Suprapubic skin (tissue), 4 donors: ENCODE results near the gene TTC22. TPM values are rescaled to one million over a fixed set of nuclear protein-coding genes. Genes with fewer than 3 reads are reported as not detected.

Experiments used
- DNase-seq, 2 donors: peaks; one replicate each; pipeline ENCODE4 v3.0.0-alpha.2; 2019; ENCODE audit warnings: low spot score in 2 of 2
- H3K27ac ChIP-seq: fragments of 200-600 bp; sonication (generic); one replicate; pipeline ENCODE4 v1.5.1; 2019
- H3K27me3 ChIP-seq: fragments of 200-600 bp; sonication (generic); one replicate; pipeline ENCODE4 v1.5.1; 2019
- H3K36me3 ChIP-seq: fragments of 200-600 bp; sonication (generic); one replicate; pipeline ENCODE4 v1.5.1; 2019
- H3K4me1 ChIP-seq: fragments of 200-600 bp; sonication (generic); one replicate; pipeline ENCODE4 v1.5.1; 2019
- H3K4me3 ChIP-seq: fragments of 200-600 bp; sonication (generic); one replicate; pipeline ENCODE4 v1.5.1; 2019; ENCODE audit warnings: mild to moderate bottlenecking
- H3K9me3 ChIP-seq: fragments of 200-600 bp; sonication (generic); one replicate; pipeline ENCODE4 v1.5.1; 2019
- EP300 ChIP-seq: sonication (generic); formaldehyde crosslinking; IDR thresholded peaks from one replicate; pipeline ENCODE4 v1.6.1; 2017; ENCODE audit warnings: antibody characterized with exemption
- POLR2A ChIP-seq, 2 donors: fragments of 450-650 bp; IDR thresholded peaks; one replicate each; pipeline ENCODE4 v1.6.1; 2017; ENCODE audit warnings: antibody characterized with exemption in 2 of 2, mild to moderate bottlenecking in 2 of 2, moderate library complexity in 2 of 2
- POLR2AphosphoS5 ChIP-seq, 3 donors: sonication (generic); formaldehyde crosslinking; IDR thresholded peaks; one replicate each; pipeline ENCODE4 v1.6.1; 2017; ENCODE audit warnings: antibody characterized with exemption in 3 of 3
- WGBS: methylation state at CpG from one replicate; pipeline ENCODE4 v1.1.5; 2018; 5-methylcytosine and 5-hydroxymethylcytosine counted together
- total RNA-seq, 4 donors: library from RNA; depleted of rRNA; stranded (reverse); fragments of >200 nt; gene quantifications; one replicate each; pipeline ENCODE4 v1.1.0, GENCODE V29; 2016
- TF ChIP-seq, protein P1 (sequence below), 2 donors: fragments of 200-600 bp in 1 of 2; fragments of 450-650 bp in 1 of 2; sonication (generic) in 1 of 2; IDR thresholded peaks; one replicate each; pipeline ENCODE4 v1.5.1; 2016 to 2019; ENCODE audit warnings: antibody characterized with exemption in 2 of 2, mild to moderate bottlenecking in 1 of 2, moderate library complexity in 1 of 2

TTC22 gene
- total RNA-seq, 4 donors from 2014 or later = 37.4 to 64.0 (median 58.0) TPM

DNA sequence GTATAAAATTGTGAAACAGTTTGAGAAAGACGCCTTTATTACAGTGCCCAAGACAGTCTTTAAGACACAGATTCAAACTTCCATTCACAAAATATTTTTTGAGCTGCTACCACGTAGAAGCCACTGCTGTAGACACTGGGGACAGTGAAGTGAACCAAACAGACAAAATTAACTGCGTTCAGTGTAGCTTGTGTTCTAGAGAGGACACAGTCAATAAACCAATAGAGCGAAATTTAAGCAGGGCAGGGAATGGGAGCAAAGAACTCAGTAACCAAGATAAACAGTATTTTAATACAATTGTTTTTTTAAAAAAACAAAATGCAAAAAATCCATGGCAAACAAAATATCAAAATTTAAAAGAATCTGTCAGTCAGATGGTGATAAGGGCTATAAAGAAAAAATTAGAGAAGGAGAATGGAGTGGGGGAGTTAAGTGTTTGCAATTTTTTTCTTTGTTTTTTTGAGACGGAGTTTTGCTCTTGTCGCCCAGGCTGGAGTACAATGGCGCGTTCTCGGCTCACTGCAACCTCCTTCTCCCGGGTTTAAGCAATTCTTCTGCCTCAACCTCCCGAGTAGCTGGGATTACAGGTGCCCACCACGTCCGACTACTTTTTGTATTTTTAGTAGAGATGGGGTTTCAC is 36.1 kb downstream of the TTC22 start:
- Histone ChIP-seq H3K4me1 (peaks cover 17% of the 10 kb centered on the region), H3K36me3 (no peaks in the 10 kb centered on the region), H3K4me3 (peak overlapping the region; percentile 81), H3K9me3 (no peaks in the 10 kb centered on the region), H3K27me3 (no peaks in the 10 kb centered on the region), H3K27ac (no peak overlapping the region)
- WGBS = 64% methylated on average over 13 of the region's 13 CpGs
- TF ChIP-seq, protein P1, sequence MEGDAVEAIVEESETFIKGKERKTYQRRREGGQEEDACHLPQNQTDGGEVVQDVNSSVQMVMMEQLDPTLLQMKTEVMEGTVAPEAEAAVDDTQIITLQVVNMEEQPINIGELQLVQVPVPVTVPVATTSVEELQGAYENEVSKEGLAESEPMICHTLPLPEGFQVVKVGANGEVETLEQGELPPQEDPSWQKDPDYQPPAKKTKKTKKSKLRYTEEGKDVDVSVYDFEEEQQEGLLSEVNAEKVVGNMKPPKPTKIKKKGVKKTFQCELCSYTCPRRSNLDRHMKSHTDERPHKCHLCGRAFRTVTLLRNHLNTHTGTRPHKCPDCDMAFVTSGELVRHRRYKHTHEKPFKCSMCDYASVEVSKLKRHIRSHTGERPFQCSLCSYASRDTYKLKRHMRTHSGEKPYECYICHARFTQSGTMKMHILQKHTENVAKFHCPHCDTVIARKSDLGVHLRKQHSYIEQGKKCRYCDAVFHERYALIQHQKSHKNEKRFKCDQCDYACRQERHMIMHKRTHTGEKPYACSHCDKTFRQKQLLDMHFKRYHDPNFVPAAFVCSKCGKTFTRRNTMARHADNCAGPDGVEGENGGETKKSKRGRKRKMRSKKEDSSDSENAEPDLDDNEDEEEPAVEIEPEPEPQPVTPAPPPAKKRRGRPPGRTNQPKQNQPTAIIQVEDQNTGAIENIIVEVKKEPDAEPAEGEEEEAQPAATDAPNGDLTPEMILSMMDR (IDR thresholded peaks at IDR 0.05) = no peak
- no peak for TF ChIP-seq POLR2AphosphoS5 (IDR thresholded peaks at IDR 0.05)
- no peak for DNase-seq

DNA sequence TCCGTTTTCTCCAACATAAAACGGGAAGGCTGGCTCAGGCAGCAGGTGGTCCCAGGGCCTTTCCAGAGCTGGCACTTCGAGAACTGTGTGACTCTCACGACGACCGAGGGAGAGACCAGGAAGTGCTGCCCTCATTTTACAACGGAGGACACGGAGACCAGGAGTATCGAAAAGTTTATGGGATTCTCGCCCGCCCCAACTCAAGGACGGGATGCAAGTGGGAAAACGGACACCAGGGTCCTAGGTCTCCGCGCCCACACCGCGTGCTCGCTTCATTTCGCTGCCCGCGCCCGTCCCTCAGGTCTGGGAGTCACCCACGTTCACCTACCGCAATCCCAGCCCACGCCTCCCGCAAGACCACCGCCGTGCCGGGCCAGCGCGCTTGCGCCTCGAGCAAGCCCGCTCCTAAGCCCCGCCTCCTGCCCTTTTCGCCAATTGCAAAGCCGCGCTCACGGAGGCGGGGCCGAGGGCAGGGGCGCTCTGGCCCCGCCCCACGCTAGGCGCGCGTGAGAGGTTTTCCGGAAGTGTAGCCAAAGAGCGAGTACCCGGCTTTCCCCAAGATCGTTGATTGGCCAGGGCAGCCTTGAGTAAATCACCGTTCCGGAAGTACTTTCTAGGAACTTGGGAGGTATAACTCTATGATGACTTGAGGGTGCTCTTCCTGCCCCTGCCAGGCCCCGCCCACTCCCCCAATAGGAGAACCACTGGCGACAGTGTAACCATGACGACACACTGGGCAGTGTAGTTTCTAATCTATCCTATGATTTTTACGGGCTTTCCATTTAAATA is 36.8 kb downstream of the TTC22 start, which contains the start of gene PARS2:
Gene PARS2 (minus strand): TSS at position 391 of the 789 bp plus-strand sequence. CDS start 5,362 bp downstream, outside the sequence.
- Histone ChIP-seq H3K27me3 (no peaks in the 10 kb centered on the region), H3K9me3 (no peaks in the 10 kb centered on the region), H3K36me3 (no peaks in the 10 kb centered on the region), H3K4me3 (peak within 1 kb of the TSS; percentile 81), H3K27ac (peak within 1 kb of the TSS; percentile 76), H3K4me1 (peaks cover 17% of the 10 kb centered on the region)
- DNase-seq = peak; percentile 96 to 97
- TF ChIP-seq, protein P1 (IDR thresholded peaks at IDR 0.05) = no peak
- TF ChIP-seq EP300 = no peak
- peak in 1 of 2 donors; percentile 50 for TF ChIP-seq POLR2A (IDR thresholded peaks at IDR 0.05)
- peak in 2 of 3 donors; percentile 3 to 75 for TF ChIP-seq POLR2AphosphoS5 (IDR thresholded peaks at IDR 0.05)
- under 1% methylated on average over 30 of the region's 57 CpGs for WGBS

DNA sequence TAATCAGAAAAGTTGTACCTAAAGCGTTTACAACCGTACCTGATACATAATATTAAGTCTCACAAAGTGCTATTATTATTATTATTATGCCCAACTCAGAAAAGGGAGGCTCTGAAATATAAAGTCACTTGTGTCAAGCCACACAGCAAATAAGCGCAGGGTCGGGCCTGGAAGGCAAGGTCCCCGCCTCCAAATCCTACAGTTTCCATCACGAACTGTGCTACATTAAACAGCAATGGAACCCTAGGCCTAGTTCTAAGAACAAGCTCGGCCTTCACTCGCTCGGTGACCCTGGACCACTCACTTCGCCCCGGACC is 37.3 kb downstream of the TTC22 start:
- TF ChIP-seq, protein P1 (IDR thresholded peaks at IDR 0.05) = no peak
- no peak for TF ChIP-seq POLR2AphosphoS5 (IDR thresholded peaks at IDR 0.05)
- no peak for TF ChIP-seq EP300
- no peak for TF ChIP-seq POLR2A (IDR thresholded peaks at IDR 0.05)

DNA sequence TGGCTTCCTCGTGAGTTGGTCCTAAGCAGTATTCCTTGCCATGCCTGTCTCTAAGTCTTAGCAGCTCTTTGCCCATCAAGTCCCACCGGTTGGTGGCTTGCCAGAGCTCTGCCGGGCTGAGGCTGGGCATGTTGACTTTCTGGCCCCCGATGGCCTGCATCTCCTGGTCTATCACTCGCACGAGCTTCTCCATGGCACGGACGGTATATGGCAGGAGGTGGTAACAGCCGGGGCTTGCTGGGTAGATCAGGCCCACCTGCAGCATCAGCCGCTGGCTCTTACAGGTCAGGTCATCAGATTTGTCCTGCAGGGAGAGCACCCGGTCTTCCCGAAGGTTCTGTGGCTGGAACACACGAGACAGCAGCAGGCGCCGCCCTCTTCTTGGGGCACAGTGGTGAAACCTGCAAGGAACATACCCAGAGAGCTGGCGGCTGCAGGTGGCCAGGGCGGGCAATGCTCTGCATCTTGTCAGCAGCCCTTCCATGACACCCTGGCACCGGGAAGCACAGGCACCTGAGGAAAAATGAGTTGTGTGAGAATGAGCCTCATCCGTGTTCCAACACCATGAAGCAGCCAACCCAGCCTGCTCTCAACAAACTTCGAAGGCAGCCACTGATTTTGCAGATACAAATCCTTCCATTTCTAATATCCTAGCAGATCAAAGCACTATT is 42.3 kb downstream of the TTC22 start:
- Histone ChIP-seq H3K4me3 (no peak overlapping the region), H3K36me3 (peaks cover 28% of the 10 kb centered on the region), H3K27ac (no peak overlapping the region), H3K27me3 (no peaks in the 10 kb centered on the region), H3K4me1 (peaks cover 11% of the 10 kb centered on the region), H3K9me3 (no peaks in the 10 kb centered on the region)
- 95% methylated on average over 12 of the region's 20 CpGs for WGBS
- DNase-seq = no peak
- TF ChIP-seq, protein P1 (IDR thresholded peaks at IDR 0.05) = no peak
- TF ChIP-seq POLR2A (IDR thresholded peaks at IDR 0.05) (no peak), EP300 (no peak), POLR2AphosphoS5 (IDR thresholded peaks at IDR 0.05) (no peak)

More for the DNA sequence above, 37.3 kb downstream of the TTC22 start:
- Histone ChIP-seq H3K27me3 (no peaks in the 10 kb centered on the region), H3K27ac (peak overlapping the region; percentile 76), H3K4me3 (peak overlapping the region; percentile 81), H3K36me3 (peaks cover 3% of the 10 kb centered on the region), H3K4me1 (peaks cover 17% of the 10 kb centered on the region), H3K9me3 (no peaks in the 10 kb centered on the region)
- no peak for DNase-seq
- WGBS = 2% methylated on average over 11 of the region's 11 CpGs

DNA sequence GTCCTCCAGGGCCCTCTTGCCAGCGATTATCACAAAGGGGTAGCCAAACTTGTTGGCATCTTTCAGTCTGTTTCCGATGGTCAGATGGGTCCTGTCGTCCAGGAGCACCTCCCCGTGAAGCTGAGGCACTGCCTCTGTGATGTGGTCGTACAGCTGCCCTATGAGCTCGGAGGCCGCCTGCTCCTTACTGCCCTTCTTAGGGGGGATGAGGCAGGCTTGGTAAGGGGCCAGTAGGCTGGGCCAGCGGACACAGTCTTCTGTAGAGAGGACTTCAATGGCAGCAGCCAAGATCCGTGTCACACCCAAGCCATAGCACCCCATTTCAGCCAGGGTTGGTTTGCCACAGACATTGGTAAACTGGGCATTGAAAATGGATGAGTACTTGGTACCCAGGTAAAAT is 43.3 kb downstream of the TTC22 start:
- H3K4me1 ChIP-seq = peaks cover 1% of the 10 kb centered on the region
- peaks cover 28% of the 10 kb centered on the region for H3K36me3 ChIP-seq
- no peaks in the 10 kb centered on the region for H3K9me3 ChIP-seq
- TF ChIP-seq EP300 (no peak), POLR2AphosphoS5 (IDR thresholded peaks at IDR 0.05) (no peak), POLR2A (IDR thresholded peaks at IDR 0.05) (no peak)
- TF ChIP-seq, protein P1 (IDR thresholded peaks at IDR 0.05) = no peak
- H3K27ac ChIP-seq = no peak overlapping the region
- WGBS = 94% methylated on average over 6 of the region's 9 CpGs
- H3K27me3 ChIP-seq = no peaks in the 10 kb centered on the region
- DNase-seq = no peak
- no peak overlapping the region for H3K4me3 ChIP-seq
